ENCODE results near the gene ZDHHC11. TPM values are rescaled to one million over a fixed set of nuclear protein-coding genes. Genes with fewer than 3 reads are reported as not detected.

The ZDHHC11 gene
- total RNA-seq, 1 experiment from 2014 or later: 17.0 TPM

DNA sequence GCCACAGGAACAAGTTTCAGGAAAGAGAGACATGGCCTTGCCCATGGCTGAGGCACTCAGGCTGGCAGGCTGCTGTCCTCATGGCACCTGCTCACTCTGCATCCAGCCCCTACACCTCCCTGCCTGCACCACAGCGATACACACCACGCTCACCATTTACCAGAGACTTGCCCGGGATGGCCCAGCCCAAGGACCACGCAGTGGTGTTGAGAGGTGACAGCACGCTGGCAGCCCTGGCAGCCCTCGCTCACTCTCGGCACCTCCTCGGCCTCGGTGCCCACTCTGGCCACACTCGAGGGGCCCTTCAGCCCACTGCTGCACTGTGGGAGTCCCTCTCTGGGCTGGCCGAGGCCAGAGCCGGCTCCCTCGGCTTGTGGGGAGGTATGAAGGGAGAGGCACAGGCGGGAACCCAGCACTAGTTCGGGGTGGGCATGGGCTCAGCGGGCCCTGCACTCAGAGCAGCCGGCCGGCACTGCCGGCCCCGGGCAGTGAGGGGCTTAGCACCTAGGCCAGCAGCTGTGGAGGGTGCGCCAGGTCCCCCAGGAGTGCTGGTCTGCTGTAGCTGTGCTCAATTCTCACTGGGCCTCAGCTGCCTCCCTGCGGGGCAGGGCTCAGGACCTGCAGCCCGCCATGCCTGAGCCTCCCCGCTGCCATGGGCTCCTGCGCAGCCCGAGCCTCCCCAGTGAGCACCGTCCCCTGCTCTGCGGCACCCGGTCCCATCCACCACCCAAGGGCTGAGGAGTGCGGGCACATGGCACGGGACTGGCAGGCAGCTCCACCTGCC is 86.6 kb downstream of the ZDHHC11 start:
- Histone ChIP-seq H3K27ac (ENCODE audit: low read depth, low read length) (no peak overlapping the region), H3K36me3 (ENCODE audit: control insufficient read depth in 1 of 2, insufficient read depth in 2 of 2, low read length in 2 of 2) (no peaks in the 10 kb centered on the region), H3K9me3 (ENCODE audit: control insufficient read depth in 1 of 2, insufficient read depth in 1 of 2, low read depth in 1 of 2, low read length in 2 of 2) (no peaks in the 10 kb centered on the region), H2AFZ (ENCODE audit: low read depth, low read length, poor library complexity, severe bottlenecking) (no peak overlapping the region), H3K27me3 (ENCODE audit: insufficient read depth, low read length) (no peaks in the 10 kb centered on the region), H3K9ac (ENCODE audit: low read length) (no peak overlapping the region), H3K4me1 (ENCODE audit: control insufficient read depth in 1 of 2, insufficient read depth in 2 of 2, low read length in 2 of 2) (no peaks in the 10 kb centered on the region), H3K4me3 (replicated peaks in 1 of 2; ENCODE audit: low read depth in 1 of 2, low read length in 2 of 2) (no peak overlapping the region), H3K79me2 (ENCODE audit: insufficient read depth, low read length) (no peaks in the 10 kb centered on the region), H4K20me1 (ENCODE audit: insufficient read depth) (no peaks in the 10 kb centered on the region), H3K4me2 (ENCODE audit: low read length) (no peak overlapping the region), H3K9me2 (ENCODE audit: insufficient read depth) (no peaks in the 10 kb centered on the region)
- ATAC-seq (no peak), DNase-seq (ENCODE audit: low read depth, low spot score) (no peak)
- intact Hi-C loops (cut with micrococcal nuclease): no loop called here
- no TSS peak for BruUV-seq (replicated peaks)
- ChIA-PET RAD21 (ENCODE audit: low non-redundant PET in 1 of 2, low total read pairs in 2 of 2, uncharacterized antibody in 2 of 2, unreplicated experiment in 2 of 2) (no interaction called here), POLR2A (no interaction called here), CTCF (no interaction called here)
- TF ChIP-seq, protein P1, sequence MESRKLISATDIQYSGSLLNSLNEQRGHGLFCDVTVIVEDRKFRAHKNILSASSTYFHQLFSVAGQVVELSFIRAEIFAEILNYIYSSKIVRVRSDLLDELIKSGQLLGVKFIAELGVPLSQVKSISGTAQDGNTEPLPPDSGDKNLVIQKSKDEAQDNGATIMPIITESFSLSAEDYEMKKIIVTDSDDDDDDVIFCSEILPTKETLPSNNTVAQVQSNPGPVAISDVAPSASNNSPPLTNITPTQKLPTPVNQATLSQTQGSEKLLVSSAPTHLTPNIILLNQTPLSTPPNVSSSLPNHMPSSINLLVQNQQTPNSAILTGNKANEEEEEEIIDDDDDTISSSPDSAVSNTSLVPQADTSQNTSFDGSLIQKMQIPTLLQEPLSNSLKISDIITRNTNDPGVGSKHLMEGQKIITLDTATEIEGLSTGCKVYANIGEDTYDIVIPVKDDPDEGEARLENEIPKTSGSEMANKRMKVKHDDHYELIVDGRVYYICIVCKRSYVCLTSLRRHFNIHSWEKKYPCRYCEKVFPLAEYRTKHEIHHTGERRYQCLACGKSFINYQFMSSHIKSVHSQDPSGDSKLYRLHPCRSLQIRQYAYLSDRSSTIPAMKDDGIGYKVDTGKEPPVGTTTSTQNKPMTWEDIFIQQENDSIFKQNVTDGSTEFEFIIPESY (IDR thresholded peaks at IDR 0.05; ENCODE audit: extremely low read depth, insufficient replicate concordance, low read length): no peak
- TF ChIP-seq SP1 (IDR thresholded peaks at IDR 0.05; ENCODE audit: low read depth): no peak
- no peak for TF ChIP-seq POLR2AphosphoS5 (IDR thresholded peaks at IDR 0.05; ENCODE audit: low read depth, low read length)
- no peak for TF ChIP-seq SIN3A (IDR thresholded peaks at IDR 0.05; ENCODE audit: low read depth)
- TF ChIP-seq, protein P2, sequence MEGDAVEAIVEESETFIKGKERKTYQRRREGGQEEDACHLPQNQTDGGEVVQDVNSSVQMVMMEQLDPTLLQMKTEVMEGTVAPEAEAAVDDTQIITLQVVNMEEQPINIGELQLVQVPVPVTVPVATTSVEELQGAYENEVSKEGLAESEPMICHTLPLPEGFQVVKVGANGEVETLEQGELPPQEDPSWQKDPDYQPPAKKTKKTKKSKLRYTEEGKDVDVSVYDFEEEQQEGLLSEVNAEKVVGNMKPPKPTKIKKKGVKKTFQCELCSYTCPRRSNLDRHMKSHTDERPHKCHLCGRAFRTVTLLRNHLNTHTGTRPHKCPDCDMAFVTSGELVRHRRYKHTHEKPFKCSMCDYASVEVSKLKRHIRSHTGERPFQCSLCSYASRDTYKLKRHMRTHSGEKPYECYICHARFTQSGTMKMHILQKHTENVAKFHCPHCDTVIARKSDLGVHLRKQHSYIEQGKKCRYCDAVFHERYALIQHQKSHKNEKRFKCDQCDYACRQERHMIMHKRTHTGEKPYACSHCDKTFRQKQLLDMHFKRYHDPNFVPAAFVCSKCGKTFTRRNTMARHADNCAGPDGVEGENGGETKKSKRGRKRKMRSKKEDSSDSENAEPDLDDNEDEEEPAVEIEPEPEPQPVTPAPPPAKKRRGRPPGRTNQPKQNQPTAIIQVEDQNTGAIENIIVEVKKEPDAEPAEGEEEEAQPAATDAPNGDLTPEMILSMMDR (IDR thresholded peaks at IDR 0.05 in 2 of 3, conservative IDR thresholded peaks at IDR 0.05 in 1 of 3; ENCODE audit: borderline replicate concordance in 1 of 3, insufficient read depth in 1 of 3, low read depth in 2 of 3, low read length in 2 of 3): no peak
- TF ChIP-seq ZFX (IDR thresholded peaks at IDR 0.05): no peak
- TF ChIP-seq ZNF274 (IDR thresholded peaks at IDR 0.05; ENCODE audit: low read depth, low read length): no peak
- TF ChIP-seq JUND (IDR thresholded peaks at IDR 0.05): no peak
- TF ChIP-seq EZH2phosphoT487 (IDR thresholded peaks at IDR 0.05; ENCODE audit: borderline replicate concordance): no peak
- TF ChIP-seq POLR2A (IDR thresholded peaks at IDR 0.05; ENCODE audit: borderline replicate concordance, extremely low read depth, insufficient read depth, insufficient read length): no peak
- TF ChIP-seq CBX3 (IDR thresholded peaks at IDR 0.05; ENCODE audit: low read depth): no peak
- TF ChIP-seq RAD21 (IDR thresholded peaks at IDR 0.05; ENCODE audit: low read depth): no peak
- no peak for TF ChIP-seq EGR1 (IDR thresholded peaks at IDR 0.05; ENCODE audit: low read depth)
- no peak for TF ChIP-seq EZH2 (IDR thresholded peaks at IDR 0.05)
- TF ChIP-seq, protein P3, sequence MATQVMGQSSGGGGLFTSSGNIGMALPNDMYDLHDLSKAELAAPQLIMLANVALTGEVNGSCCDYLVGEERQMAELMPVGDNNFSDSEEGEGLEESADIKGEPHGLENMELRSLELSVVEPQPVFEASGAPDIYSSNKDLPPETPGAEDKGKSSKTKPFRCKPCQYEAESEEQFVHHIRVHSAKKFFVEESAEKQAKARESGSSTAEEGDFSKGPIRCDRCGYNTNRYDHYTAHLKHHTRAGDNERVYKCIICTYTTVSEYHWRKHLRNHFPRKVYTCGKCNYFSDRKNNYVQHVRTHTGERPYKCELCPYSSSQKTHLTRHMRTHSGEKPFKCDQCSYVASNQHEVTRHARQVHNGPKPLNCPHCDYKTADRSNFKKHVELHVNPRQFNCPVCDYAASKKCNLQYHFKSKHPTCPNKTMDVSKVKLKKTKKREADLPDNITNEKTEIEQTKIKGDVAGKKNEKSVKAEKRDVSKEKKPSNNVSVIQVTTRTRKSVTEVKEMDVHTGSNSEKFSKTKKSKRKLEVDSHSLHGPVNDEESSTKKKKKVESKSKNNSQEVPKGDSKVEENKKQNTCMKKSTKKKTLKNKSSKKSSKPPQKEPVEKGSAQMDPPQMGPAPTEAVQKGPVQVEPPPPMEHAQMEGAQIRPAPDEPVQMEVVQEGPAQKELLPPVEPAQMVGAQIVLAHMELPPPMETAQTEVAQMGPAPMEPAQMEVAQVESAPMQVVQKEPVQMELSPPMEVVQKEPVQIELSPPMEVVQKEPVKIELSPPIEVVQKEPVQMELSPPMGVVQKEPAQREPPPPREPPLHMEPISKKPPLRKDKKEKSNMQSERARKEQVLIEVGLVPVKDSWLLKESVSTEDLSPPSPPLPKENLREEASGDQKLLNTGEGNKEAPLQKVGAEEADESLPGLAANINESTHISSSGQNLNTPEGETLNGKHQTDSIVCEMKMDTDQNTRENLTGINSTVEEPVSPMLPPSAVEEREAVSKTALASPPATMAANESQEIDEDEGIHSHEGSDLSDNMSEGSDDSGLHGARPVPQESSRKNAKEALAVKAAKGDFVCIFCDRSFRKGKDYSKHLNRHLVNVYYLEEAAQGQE (IDR thresholded peaks at IDR 0.05; ENCODE audit: low read depth): no peak
- no peak for TF ChIP-seq YY1 (IDR thresholded peaks at IDR 0.05; ENCODE audit: extremely low read depth, insufficient replicate concordance, low read depth, low read length)
- TF ChIP-seq CEBPB (IDR thresholded peaks at IDR 0.05; ENCODE audit: low read depth): no peak
- no peak for TF ChIP-seq FOSL1 (IDR thresholded peaks at IDR 0.05; ENCODE audit: low read depth)
- TF ChIP-seq, protein P4, sequence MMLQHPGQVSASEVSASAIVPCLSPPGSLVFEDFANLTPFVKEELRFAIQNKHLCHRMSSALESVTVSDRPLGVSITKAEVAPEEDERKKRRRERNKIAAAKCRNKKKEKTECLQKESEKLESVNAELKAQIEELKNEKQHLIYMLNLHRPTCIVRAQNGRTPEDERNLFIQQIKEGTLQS (IDR thresholded peaks at IDR 0.05): no peak
